Stimulated activated CD8-positive, alpha-beta memory T cell treated with anti-CD3 and anti-CD28 coated beads, Interleukin-7, amount 100 ng/mL, for 1 hour (primary cell): Measurements from ENCODE around the gene LIN54.

ENCODE experiments used
- DNase-seq, 2 donors: peaks; one replicate each; pipeline ENCODE4 v3.0.0-alpha.2; 2020; ENCODE audit warnings: low read depth in 2 of 2

Gene LIN54

DNA sequence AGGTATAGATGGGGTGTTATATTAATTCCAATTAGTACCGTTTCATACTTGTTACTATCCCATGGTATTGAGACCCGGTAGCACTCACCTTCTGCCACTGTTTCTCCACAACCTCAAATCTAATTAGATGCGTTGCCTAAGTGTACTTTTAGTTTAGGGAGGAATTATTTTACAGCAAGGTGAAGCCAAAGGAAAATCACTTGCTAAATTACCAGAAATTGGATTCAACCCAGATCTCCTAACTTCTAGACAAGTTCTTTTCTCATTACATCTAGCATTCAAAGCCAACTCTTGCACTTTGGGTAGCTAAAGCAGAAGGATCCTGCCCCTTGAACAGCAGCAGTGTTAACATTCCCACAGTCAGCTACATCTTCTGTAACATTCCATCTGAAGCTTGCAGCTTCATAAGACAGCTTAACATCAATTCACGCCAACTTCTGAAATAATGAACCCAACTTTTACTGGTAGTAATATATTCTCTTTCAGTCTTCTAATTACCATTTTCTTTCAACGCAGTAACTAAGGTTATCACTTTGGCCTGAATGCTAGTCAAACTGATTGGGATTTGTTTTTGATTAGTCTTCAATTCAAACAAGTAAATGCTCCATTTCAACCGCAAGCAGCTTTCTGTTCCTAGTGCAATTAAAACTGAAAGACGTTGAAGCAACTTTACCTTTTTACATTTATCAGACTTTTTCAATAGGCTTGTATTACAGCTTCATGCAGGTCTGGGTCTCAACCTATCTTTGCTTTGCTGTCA is 118.7 kb downstream of the LIN54 start:
- DNase-seq, result no peak

- DNase-seq, result peak; percentile 94 to 95
Observed at GRCh38 chr4:82890901-82891706, 119.5 kb downstream of the LIN54 start, which contains the start of gene SEC31A. Gene SEC31A (minus strand): TSS chr4:82891153. CDS start chr4:82881936, 9,217 bp downstream.

DNA sequence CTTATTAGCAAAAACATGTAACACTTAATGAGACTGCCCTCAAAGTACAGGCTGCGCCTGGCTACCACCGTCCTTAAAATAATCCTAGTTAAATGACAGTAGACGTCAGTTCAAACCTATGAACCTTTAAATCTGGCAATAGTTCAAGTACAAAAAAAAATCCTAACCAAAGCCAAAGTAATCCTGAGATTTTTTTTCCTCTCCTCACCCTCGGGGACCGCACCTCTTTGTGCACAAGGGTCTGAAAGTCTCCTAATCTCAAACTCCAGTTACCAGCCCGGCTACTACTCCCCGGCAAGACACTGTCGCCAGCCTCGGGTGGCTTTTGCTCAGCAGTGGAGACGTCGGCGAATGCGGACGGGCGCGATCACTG is 120.1 kb downstream of the LIN54 start:
- DNase-seq, result no peak

DNA sequence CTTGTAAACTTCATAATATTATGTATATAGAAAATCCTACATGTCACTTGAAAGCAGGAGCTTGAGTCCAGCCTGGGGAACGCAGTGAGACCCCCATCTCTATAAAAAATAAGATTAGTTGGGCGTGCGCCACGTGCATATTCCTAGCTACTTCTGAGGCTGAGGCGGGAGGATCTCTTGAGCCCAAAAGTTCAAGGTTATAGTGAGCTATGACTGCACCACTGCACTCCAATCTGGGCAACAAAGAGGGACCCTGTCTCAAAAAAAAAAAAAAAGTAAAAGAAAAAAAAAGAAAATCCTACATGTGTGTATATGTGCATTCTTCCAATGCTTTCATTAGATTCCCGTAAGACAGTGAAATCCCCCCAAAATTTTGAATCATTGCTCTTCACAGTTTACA is 121.3 kb downstream of the LIN54 start:
- DNase-seq, result no peak

- no peak for DNase-seq
Observed at GRCh38 chr4:82886147-82886942, 124.3 kb downstream of the LIN54 start.

DNA sequence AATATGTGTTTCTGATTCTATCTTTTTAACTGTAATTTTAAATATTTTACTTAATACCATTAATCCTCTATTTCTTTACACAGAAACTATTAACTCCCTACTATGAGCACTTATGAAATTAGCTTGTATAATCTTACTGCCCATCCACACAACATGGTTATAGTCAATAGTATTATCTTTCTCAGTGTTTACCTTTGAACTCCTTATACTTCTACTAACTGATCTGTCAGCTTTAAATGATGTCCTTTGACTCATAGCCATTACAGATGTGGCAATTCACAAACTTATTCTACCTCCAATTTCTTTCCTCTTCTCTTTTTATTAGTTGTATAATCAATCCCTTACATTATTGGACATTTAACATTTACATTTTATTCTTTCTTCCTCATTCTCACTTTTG is 125.2 kb downstream of the LIN54 start:
- DNase-seq, result no peak
